Keratinocyte (primary cell): ENCODE results near the gene DNTTIP2. TPM values are rescaled to one million over a fixed set of nuclear protein-coding genes. Genes with fewer than 3 reads are reported as not detected.

ENCODE experiments used
- DNase-seq: peaks from one replicate; pipeline ENCODE4 v3.0.0-alpha.2; 2011; ENCODE audit warnings: low read depth, missing footprints, low spot score
- FAIRE-seq: peaks from 2 replicates; lab custom pipeline; 2011; peaks lifted over from hg19 to GRCh38; lab: Jason Lieb, UNC
- H2AFZ ChIP-seq: 2 replicates; pipeline ENCODE4 v1.6.0; 2012; ENCODE audit warnings: low read length, control low read depth, inconsistent platforms; ENCODE audit not compliant: control insufficient read depth
- H3K27ac ChIP-seq: 2 replicates; pipeline ENCODE4 v1.5.1; 2011; ENCODE audit warnings: low read length; ENCODE audit not compliant: control insufficient read depth, insufficient read depth
- H3K27me3 ChIP-seq: 3 replicates; pipeline ENCODE4 v1.6.0; 2011; ENCODE audit warnings: low read length; ENCODE audit not compliant: control insufficient read depth, insufficient read depth; ENCODE audit errors: extremely low read depth
- H3K36me3 ChIP-seq, 2 experiments: 2 replicates in 1 of 2; 3 replicates in 1 of 2; pipeline ENCODE4 v1.5.1; 2011; ENCODE audit warnings: low read length in 2 of 2, mild to moderate bottlenecking in 1 of 2; ENCODE audit not compliant: control insufficient read depth in 2 of 2, insufficient read depth in 2 of 2; ENCODE audit errors: extremely low read depth in 1 of 2
- H3K4me1 ChIP-seq: 3 replicates; pipeline ENCODE4 v1.5.1; 2011; ENCODE audit warnings: low read length; ENCODE audit not compliant: control insufficient read depth, insufficient read depth; ENCODE audit errors: extremely low read depth
- H3K4me2 ChIP-seq: 3 replicates; pipeline ENCODE4 v1.6.0; 2011; ENCODE audit warnings: low read depth, low read length; ENCODE audit not compliant: control insufficient read depth, insufficient read depth; ENCODE audit errors: extremely low read depth
- H3K4me3 ChIP-seq, 3 experiments: fragments of 200-600 bp in 1 of 3; sonication (generic) in 1 of 3; 2 replicates in 2 of 3; 3 replicates in 1 of 3; pipeline ENCODE4 v1.5.1; 2011 to 2016; ENCODE audit warnings: low read length in 3 of 3, mild to moderate bottlenecking in 3 of 3, control low read depth in 2 of 3, inconsistent platforms in 1 of 3, low read depth in 1 of 3, mixed read lengths in 1 of 3, mixed run types in 1 of 3, moderate library complexity in 1 of 3; ENCODE audit not compliant: control insufficient read depth in 2 of 3, insufficient read depth in 2 of 3; ENCODE audit errors: extremely low read depth in 1 of 3
- H3K79me2 ChIP-seq: 2 replicates; pipeline ENCODE4 v1.6.0; 2012; ENCODE audit warnings: low read length; ENCODE audit not compliant: control insufficient read depth, insufficient read depth
- H3K9ac ChIP-seq: 3 replicates; pipeline ENCODE4 v1.6.0; 2011; ENCODE audit warnings: low read length; ENCODE audit not compliant: control insufficient read depth, insufficient read depth; ENCODE audit errors: extremely low read depth
- H3K9me1 ChIP-seq: 3 replicates; pipeline ENCODE4 v1.6.0; 2011; ENCODE audit warnings: low read length; ENCODE audit not compliant: control insufficient read depth, insufficient read depth; ENCODE audit errors: extremely low read depth
- H3K9me3 ChIP-seq: 2 replicates; pipeline ENCODE4 v1.5.1; 2012; ENCODE audit warnings: low read depth, low read length; ENCODE audit not compliant: control insufficient read depth
- H4K20me1 ChIP-seq: 3 replicates; pipeline ENCODE4 v1.6.0; 2011; ENCODE audit warnings: low read length; ENCODE audit not compliant: control insufficient read depth, insufficient read depth; ENCODE audit errors: extremely low read depth
- EZH2 ChIP-seq: IDR thresholded peaks from one replicate; pipeline ENCODE4 v1.6.1; 2012; ENCODE audit warnings: inconsistent platforms, mild to moderate bottlenecking, low read length, moderate library complexity
- dilution Hi-C: fragments of 300-500 bp; cut with MboI; formaldehyde crosslinking; loops from one replicate; pipeline ENCODE4 v1.7.0; 2020; ENCODE audit warnings: low sequenced_read_pairs; ENCODE audit not compliant: extremely low pct_ligation_motif_present
- polyA plus RNA-seq, 5 experiments: library from polyadenylated mRNA; depleted of rRNA in 3 of 5; stranded (reverse) in 3 of 5; stranded (forward) in 1 of 5; unstranded in 1 of 5; fragments of >200 nt; gene quantifications; 1 replicate in 1 of 5; 2 replicates in 3 of 5; 3 replicates in 1 of 5; pipeline versions ENCODE4 v1.2.1 to v1.2.3, GENCODE V29; 2011 to 2012; ENCODE audit warnings: missing spikeins in 2 of 5, low read depth in 1 of 5, low replicate concordance in 1 of 5
- TF ChIP-seq, protein P1 (sequence below), 3 experiments: IDR thresholded peaks in 1 of 3; conservative IDR thresholded peaks in 1 of 3; optimal IDR thresholded peaks in 1 of 3; 2 replicates in 2 of 3; 3 replicates in 1 of 3; pipeline versions ENCODE3 to v1.5.1; 2011; ENCODE audit warnings: low read length in 3 of 3, mild to moderate bottlenecking in 3 of 3, moderate library complexity in 2 of 3, control low read depth in 1 of 3, inconsistent platforms in 1 of 3; ENCODE audit not compliant: insufficient read depth in 2 of 3; ENCODE audit errors: extremely low read depth in 1 of 3

DNTTIP2 gene
- polyA plus RNA-seq, 1 donor (not counting 4 experiments of a cell fraction or from before 2014, with no cell fraction given): 46.2 TPM

- H3K9me1 ChIP-seq: peaks cover 2% of the 10 kb centered on the region
- H3K9ac ChIP-seq: peak overlapping the region; percentile 81
- H3K4me1 ChIP-seq: peaks cover 17% of the 10 kb centered on the region
- dilution Hi-C loops: no loop called here
- no peaks in the 10 kb centered on the region for H3K36me3 ChIP-seq
- H3K9me3 ChIP-seq: no peaks in the 10 kb centered on the region
- no peaks in the 10 kb centered on the region for H4K20me1 ChIP-seq
- H3K4me2 ChIP-seq: peak overlapping the region; percentile 89
- FAIRE-seq: no peak
- TF ChIP-seq, protein P1, sequence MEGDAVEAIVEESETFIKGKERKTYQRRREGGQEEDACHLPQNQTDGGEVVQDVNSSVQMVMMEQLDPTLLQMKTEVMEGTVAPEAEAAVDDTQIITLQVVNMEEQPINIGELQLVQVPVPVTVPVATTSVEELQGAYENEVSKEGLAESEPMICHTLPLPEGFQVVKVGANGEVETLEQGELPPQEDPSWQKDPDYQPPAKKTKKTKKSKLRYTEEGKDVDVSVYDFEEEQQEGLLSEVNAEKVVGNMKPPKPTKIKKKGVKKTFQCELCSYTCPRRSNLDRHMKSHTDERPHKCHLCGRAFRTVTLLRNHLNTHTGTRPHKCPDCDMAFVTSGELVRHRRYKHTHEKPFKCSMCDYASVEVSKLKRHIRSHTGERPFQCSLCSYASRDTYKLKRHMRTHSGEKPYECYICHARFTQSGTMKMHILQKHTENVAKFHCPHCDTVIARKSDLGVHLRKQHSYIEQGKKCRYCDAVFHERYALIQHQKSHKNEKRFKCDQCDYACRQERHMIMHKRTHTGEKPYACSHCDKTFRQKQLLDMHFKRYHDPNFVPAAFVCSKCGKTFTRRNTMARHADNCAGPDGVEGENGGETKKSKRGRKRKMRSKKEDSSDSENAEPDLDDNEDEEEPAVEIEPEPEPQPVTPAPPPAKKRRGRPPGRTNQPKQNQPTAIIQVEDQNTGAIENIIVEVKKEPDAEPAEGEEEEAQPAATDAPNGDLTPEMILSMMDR (optimal IDR thresholded peaks at IDR 0.05 in 1 of 3, IDR thresholded peaks at IDR 0.05 in 1 of 3, conservative IDR thresholded peaks at IDR 0.05 in 1 of 3; ENCODE audit: extremely low read depth in 1 of 3, insufficient read depth in 2 of 3, low read length in 3 of 3): no peak
- TF ChIP-seq EZH2: no peak
- peak overlapping the region; percentile 69 to 84 (median 71) for H3K4me3 ChIP-seq
- H2AFZ ChIP-seq: peak overlapping the region; percentile 97
- peak overlapping the region; percentile 91 for H3K27ac ChIP-seq
- DNase-seq: no peak
- no peaks in the 10 kb centered on the region for H3K79me2 ChIP-seq
- H3K27me3 ChIP-seq: no peaks in the 10 kb centered on the region
These were observed 30.6 kb downstream of the DNTTIP2 start for GRCh38 chr1:93848350-93848883.

GRCh38 chr1:93847811-93848288 is 31.2 kb downstream of the DNTTIP2 start:
- TF ChIP-seq, protein P1 (optimal IDR thresholded peaks at IDR 0.05 in 1 of 3, IDR thresholded peaks at IDR 0.05 in 1 of 3, conservative IDR thresholded peaks at IDR 0.05 in 1 of 3; ENCODE audit: extremely low read depth in 1 of 3, insufficient read depth in 2 of 3, low read length in 3 of 3): no peak
- TF ChIP-seq EZH2: no peak
- H3K79me2 ChIP-seq: no peaks in the 10 kb centered on the region
- no peaks in the 10 kb centered on the region for H3K27me3 ChIP-seq
- H3K4me3 ChIP-seq: peak overlapping the region; percentile 69 to 84 (median 71)
- no peaks in the 10 kb centered on the region for H3K9me3 ChIP-seq
- H4K20me1 ChIP-seq: no peaks in the 10 kb centered on the region
- H3K9ac ChIP-seq: peak overlapping the region; percentile 81
- peak overlapping the region; percentile 89 for H3K4me2 ChIP-seq
- FAIRE-seq: peak; percentile 29
- dilution Hi-C loops: no loop called here
- peak overlapping the region; percentile 97 for H2AFZ ChIP-seq
- peaks cover 17% of the 10 kb centered on the region for H3K4me1 ChIP-seq
- H3K9me1 ChIP-seq: peaks cover 2% of the 10 kb centered on the region
- H3K27ac ChIP-seq: peak overlapping the region; percentile 91
- DNase-seq: no peak
- no peaks in the 10 kb centered on the region for H3K36me3 ChIP-seq
